ENCODE data around the gene KLHL17. TPM values are rescaled to one million over a fixed set of nuclear protein-coding genes. Genes with fewer than 3 reads are reported as not detected.
"Not testable (repeated sequence)": the region's sequence is repeated elsewhere in the genome, so short reads cannot be mapped to it uniquely, and the experiment has no call there.

KLHL17 gene
- total RNA-seq, 1 donor from 2014 or later = 19.6 TPM

- TF ChIP-seq POLR2AphosphoS5 (IDR thresholded peaks at IDR 0.05; ENCODE audit: insufficient read depth in 1 of 2, low read depth in 1 of 2) = peak in 1 of 2 donors; percentile 39
- no peak for TF ChIP-seq POLR2A (IDR thresholded peaks at IDR 0.05)
- TF ChIP-seq CTCF (IDR thresholded peaks at IDR 0.05) = no peak
- Histone ChIP-seq H3K4me1 (peaks cover 44% of the 10 kb centered on the region), H3K27me3 (no peaks in the 10 kb centered on the region), H3K4me3 (no peak overlapping the region), H3K9me3 (no peaks in the 10 kb centered on the region), H3K27ac (peak overlapping the region; percentile 33), H3K36me3 (no peaks in the 10 kb centered on the region)
- intact Hi-C loops (cut with DNase I) = no loop called here
- peak in 1 of 2 donors; percentile 84 for DNase-seq (ENCODE audit: extremely low spot score in 2 of 2)
These were observed 44.7 kb downstream of the KLHL17 start for GRCh38 chr1:1004780-1005697.

- intact Hi-C loops (cut with DNase I) = no loop called here
- Histone ChIP-seq H3K36me3 (no peaks in the 10 kb centered on the region), H3K27ac (no peak overlapping the region)
These were observed 45.5 kb downstream of the KLHL17 start for GRCh38 chr1:1005774-1006304.

GRCh38 chr1:1006305-1007159, 46.1 kb downstream of the KLHL17 start:
- intact Hi-C loops (cut with DNase I) = no loop called here
- no peak for TF ChIP-seq POLR2A (IDR thresholded peaks at IDR 0.05)
- TF ChIP-seq POLR2AphosphoS5 (IDR thresholded peaks at IDR 0.05; ENCODE audit: insufficient read depth in 1 of 2, low read depth in 1 of 2) = peak in 1 of 2 donors; percentile 18
- Histone ChIP-seq H3K27me3 (no peaks in the 10 kb centered on the region), H3K36me3 (no peaks in the 10 kb centered on the region), H3K4me3 (no peak overlapping the region), H3K27ac (no peak overlapping the region), H3K9me3 (no peaks in the 10 kb centered on the region), H3K4me1 (peaks cover 34% of the 10 kb centered on the region)
- DNase-seq (ENCODE audit: extremely low spot score in 2 of 2) = peak in 1 of 2 donors; percentile 87

More at GRCh38 chr1:1005774-1006304, 45.5 kb downstream of the KLHL17 start:
- Histone ChIP-seq H3K4me3 (no peak overlapping the region), H3K9me3 (no peaks in the 10 kb centered on the region), H3K4me1 (peaks cover 41% of the 10 kb centered on the region), H3K27me3 (no peaks in the 10 kb centered on the region)
- TF ChIP-seq POLR2A (IDR thresholded peaks at IDR 0.05) (no peak), CTCF (IDR thresholded peaks at IDR 0.05) (no peak), POLR2AphosphoS5 (IDR thresholded peaks at IDR 0.05; ENCODE audit: insufficient read depth in 1 of 2, low read depth in 1 of 2) (no peak)
- DNase-seq (ENCODE audit: extremely low spot score in 2 of 2) = peak in 1 of 2 donors; percentile 65

GRCh38 chr1:1010131-1010530, 49.7 kb downstream of the KLHL17 start:
- H3K9me3 ChIP-seq; H3K27me3 ChIP-seq; intact Hi-C loops (cut with DNase I); H3K36me3 ChIP-seq; H3K4me3 ChIP-seq; H3K27ac ChIP-seq; DNase-seq (ENCODE audit: extremely low spot score in 2 of 2): not testable (repeated sequence)
- H3K4me1 ChIP-seq = peaks cover 41% of the 10 kb centered on the region

GRCh38 chr1:1011396-1011949, 51.1 kb downstream of the KLHL17 start:
- intact Hi-C loops (cut with DNase I) = no loop called here
- H3K27ac ChIP-seq = no peak overlapping the region
- no peaks in the 10 kb centered on the region for H3K9me3 ChIP-seq
- no peaks in the 10 kb centered on the region for H3K27me3 ChIP-seq
- peaks cover 27% of the 10 kb centered on the region for H3K4me1 ChIP-seq
- no peaks in the 10 kb centered on the region for H3K36me3 ChIP-seq
- no peak for DNase-seq (ENCODE audit: extremely low spot score in 2 of 2)
- H3K4me3 ChIP-seq = no peak overlapping the region
- TF ChIP-seq CTCF (IDR thresholded peaks at IDR 0.05) (no peak), POLR2A (IDR thresholded peaks at IDR 0.05) (no peak), POLR2AphosphoS5 (IDR thresholded peaks at IDR 0.05; ENCODE audit: insufficient read depth in 1 of 2, low read depth in 1 of 2) (no peak)

- DNase-seq (ENCODE audit: extremely low spot score in 2 of 2); H3K36me3 ChIP-seq; intact Hi-C loops (cut with DNase I); H3K27me3 ChIP-seq; H3K9me3 ChIP-seq: not testable (repeated sequence)
- Histone ChIP-seq H3K27ac (peak overlapping the region; percentile 84), H3K4me1 (peaks cover 22% of the 10 kb centered on the region), H3K4me3 (peak overlapping the region; percentile 66 to 88)
These were observed 52.3 kb downstream of the KLHL17 start for GRCh38 chr1:1012736-1013104.

Data from vagina (tissue), 2 donors.